SU-DHL-6 (cell line): ENCODE measurements around the gene PNLDC1.

Experiments used
- H2AFZ ChIP-seq: fragments of 200-600 bp; sonication (generic); 2 replicates; pipeline ENCODE4 v1.6.1; 2014; ENCODE audit warnings: low read depth, mild to moderate bottlenecking, moderate library complexity, mixed read lengths, antibody characterized with exemption, low read length; ENCODE audit not compliant: severe bottlenecking
- H3F3A ChIP-seq: fragments of 200-600 bp; shearing (Covaris generic); 2 replicates; pipeline ENCODE4 v1.6.0; 2016; ENCODE audit warnings: antibody characterized with exemption, mild to moderate bottlenecking; ENCODE audit not compliant: insufficient read depth
- H3K27ac ChIP-seq: fragments of 200-600 bp; sonication (generic); 2 replicates; pipeline ENCODE4 v1.5.1; 2016; ENCODE audit warnings: low read depth, mild to moderate bottlenecking, low read length, moderate library complexity, mixed read lengths
- H3K27me3 ChIP-seq: fragments of 200-600 bp; sonication (generic), shearing (Covaris generic); 2 replicates; pipeline ENCODE4 v1.6.0; 2014; ENCODE audit warnings: mild to moderate bottlenecking, low read length
- H3K36me3 ChIP-seq: fragments of 200-600 bp; sonication (generic); 2 replicates; pipeline ENCODE4 v1.6.1; 2014; ENCODE audit warnings: mild to moderate bottlenecking, low read length, mixed read lengths
- H3K4me2 ChIP-seq: fragments of 300-600, 200-600 bp; shearing (Covaris generic), sonication (generic); 2 replicates; pipeline ENCODE4 v1.6.0; 2014; ENCODE audit warnings: low read length, low read depth, mild to moderate bottlenecking; ENCODE audit not compliant: poor library complexity, severe bottlenecking
- H3K4me3 ChIP-seq: fragments of 200-600 bp; sonication (generic); 2 replicates; pipeline ENCODE4 v1.5.1; 2014; ENCODE audit warnings: antibody characterized with exemption, low read length, mild to moderate bottlenecking, mixed read lengths; ENCODE audit not compliant: insufficient read depth, poor library complexity, severe bottlenecking
- H3K79me2 ChIP-seq: fragments of 200-600 bp; sonication (generic); 2 replicates; pipeline ENCODE4 v1.6.1; 2014; ENCODE audit warnings: mild to moderate bottlenecking, low read length, moderate library complexity; ENCODE audit not compliant: insufficient read depth
- H3K9ac ChIP-seq: fragments of 200-600 bp; sonication (generic); 2 replicates; pipeline ENCODE4 v1.7.0; 2014; ENCODE audit warnings: mild to moderate bottlenecking, low read length
- H3K9me2 ChIP-seq: fragments of 200-600 bp; sonication (generic); replicated peaks from 2 replicates; pipeline ENCODE4 v1.6.1; 2014; ENCODE audit warnings: low read length; ENCODE audit not compliant: insufficient read depth
- H3K9me3 ChIP-seq: fragments of 200-600 bp; sonication (generic); 2 replicates; pipeline ENCODE4 v1.6.1; 2014; ENCODE audit warnings: low read length, mixed read lengths; ENCODE audit not compliant: insufficient read depth
- H4K20me1 ChIP-seq: fragments of 200-600 bp; sonication (generic); 2 replicates; pipeline ENCODE4 v1.6.1; 2014; ENCODE audit warnings: low read depth, mild to moderate bottlenecking, antibody characterized with exemption, low read length, moderate library complexity, mixed read lengths
- EZH2phosphoT487 ChIP-seq: fragments of 200-600 bp; sonication (generic), shearing (Covaris generic); conservative IDR thresholded peaks from 2 replicates; pipeline ENCODE4 v1.6.1; 2018; ENCODE audit warnings: mild to moderate bottlenecking, antibody characterized with exemption, low read length, moderate library complexity, mixed read lengths
- TF ChIP-seq, protein P1 (sequence below): fragments of 200-600 bp; sonication (generic); IDR thresholded peaks from one replicate; pipeline ENCODE4 v1.5.1; 2017; ENCODE audit warnings: antibody characterized with exemption, mild to moderate bottlenecking, low read length, moderate library complexity; ENCODE audit not compliant: insufficient read depth, poor library complexity, severe bottlenecking

The PNLDC1 gene

GRCh38 chr6:159826968-159827647 is 27.0 kb downstream of the PNLDC1 start:
- H3K9me2 ChIP-seq = no peaks in the 10 kb centered on the region
- no peaks in the 10 kb centered on the region for H3K27me3 ChIP-seq
- H4K20me1 ChIP-seq = no peaks in the 10 kb centered on the region
- no peaks in the 10 kb centered on the region for H3K79me2 ChIP-seq
- no peak overlapping the region for H3K4me3 ChIP-seq
- no peaks in the 10 kb centered on the region for H3K36me3 ChIP-seq
- H3K27ac ChIP-seq = no peak overlapping the region
- no peak overlapping the region for H3K4me2 ChIP-seq
- no peak for TF ChIP-seq EZH2phosphoT487
- TF ChIP-seq, protein P1, sequence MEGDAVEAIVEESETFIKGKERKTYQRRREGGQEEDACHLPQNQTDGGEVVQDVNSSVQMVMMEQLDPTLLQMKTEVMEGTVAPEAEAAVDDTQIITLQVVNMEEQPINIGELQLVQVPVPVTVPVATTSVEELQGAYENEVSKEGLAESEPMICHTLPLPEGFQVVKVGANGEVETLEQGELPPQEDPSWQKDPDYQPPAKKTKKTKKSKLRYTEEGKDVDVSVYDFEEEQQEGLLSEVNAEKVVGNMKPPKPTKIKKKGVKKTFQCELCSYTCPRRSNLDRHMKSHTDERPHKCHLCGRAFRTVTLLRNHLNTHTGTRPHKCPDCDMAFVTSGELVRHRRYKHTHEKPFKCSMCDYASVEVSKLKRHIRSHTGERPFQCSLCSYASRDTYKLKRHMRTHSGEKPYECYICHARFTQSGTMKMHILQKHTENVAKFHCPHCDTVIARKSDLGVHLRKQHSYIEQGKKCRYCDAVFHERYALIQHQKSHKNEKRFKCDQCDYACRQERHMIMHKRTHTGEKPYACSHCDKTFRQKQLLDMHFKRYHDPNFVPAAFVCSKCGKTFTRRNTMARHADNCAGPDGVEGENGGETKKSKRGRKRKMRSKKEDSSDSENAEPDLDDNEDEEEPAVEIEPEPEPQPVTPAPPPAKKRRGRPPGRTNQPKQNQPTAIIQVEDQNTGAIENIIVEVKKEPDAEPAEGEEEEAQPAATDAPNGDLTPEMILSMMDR = no peak
- H3K9me3 ChIP-seq = no peaks in the 10 kb centered on the region
- no peaks in the 10 kb centered on the region for H3F3A ChIP-seq
- no peak overlapping the region for H2AFZ ChIP-seq
- H3K9ac ChIP-seq = no peak overlapping the region

- no peak overlapping the region for H3K9ac ChIP-seq
- no peaks in the 10 kb centered on the region for H3K79me2 ChIP-seq
- H3K4me3 ChIP-seq = no peak overlapping the region
- H3K27me3 ChIP-seq = no peaks in the 10 kb centered on the region
- no peak overlapping the region for H2AFZ ChIP-seq
- no peak overlapping the region for H3K4me2 ChIP-seq
- no peak overlapping the region for H3K27ac ChIP-seq
- TF ChIP-seq, protein P1 = no peak
- TF ChIP-seq EZH2phosphoT487 = no peak
- no peaks in the 10 kb centered on the region for H3K9me3 ChIP-seq
- H3K36me3 ChIP-seq = no peaks in the 10 kb centered on the region
- no peaks in the 10 kb centered on the region for H3K9me2 ChIP-seq
- no peaks in the 10 kb centered on the region for H3F3A ChIP-seq
- H4K20me1 ChIP-seq = no peaks in the 10 kb centered on the region
These were observed 28.0 kb downstream of the PNLDC1 start for GRCh38 chr6:159828074-159828473.

- Histone ChIP-seq H2AFZ (no peak overlapping the region), H3K9ac (no peak overlapping the region), H3K9me3 (no peaks in the 10 kb centered on the region), H3K9me2 (no peaks in the 10 kb centered on the region), H3K79me2 (no peaks in the 10 kb centered on the region), H3K4me3 (no peak overlapping the region), H3K36me3 (no peaks in the 10 kb centered on the region), H4K20me1 (no peaks in the 10 kb centered on the region), H3F3A (no peaks in the 10 kb centered on the region), H3K4me2 (no peak overlapping the region), H3K27ac (no peak overlapping the region), H3K27me3 (no peaks in the 10 kb centered on the region)
- TF ChIP-seq EZH2phosphoT487 = no peak
- TF ChIP-seq, protein P1 = no peak
These were observed 29.4 kb downstream of the PNLDC1 start for GRCh38 chr6:159829526-159829925.
